Measurements from ENCODE around the gene JADE1.

JADE1 gene

DNA sequence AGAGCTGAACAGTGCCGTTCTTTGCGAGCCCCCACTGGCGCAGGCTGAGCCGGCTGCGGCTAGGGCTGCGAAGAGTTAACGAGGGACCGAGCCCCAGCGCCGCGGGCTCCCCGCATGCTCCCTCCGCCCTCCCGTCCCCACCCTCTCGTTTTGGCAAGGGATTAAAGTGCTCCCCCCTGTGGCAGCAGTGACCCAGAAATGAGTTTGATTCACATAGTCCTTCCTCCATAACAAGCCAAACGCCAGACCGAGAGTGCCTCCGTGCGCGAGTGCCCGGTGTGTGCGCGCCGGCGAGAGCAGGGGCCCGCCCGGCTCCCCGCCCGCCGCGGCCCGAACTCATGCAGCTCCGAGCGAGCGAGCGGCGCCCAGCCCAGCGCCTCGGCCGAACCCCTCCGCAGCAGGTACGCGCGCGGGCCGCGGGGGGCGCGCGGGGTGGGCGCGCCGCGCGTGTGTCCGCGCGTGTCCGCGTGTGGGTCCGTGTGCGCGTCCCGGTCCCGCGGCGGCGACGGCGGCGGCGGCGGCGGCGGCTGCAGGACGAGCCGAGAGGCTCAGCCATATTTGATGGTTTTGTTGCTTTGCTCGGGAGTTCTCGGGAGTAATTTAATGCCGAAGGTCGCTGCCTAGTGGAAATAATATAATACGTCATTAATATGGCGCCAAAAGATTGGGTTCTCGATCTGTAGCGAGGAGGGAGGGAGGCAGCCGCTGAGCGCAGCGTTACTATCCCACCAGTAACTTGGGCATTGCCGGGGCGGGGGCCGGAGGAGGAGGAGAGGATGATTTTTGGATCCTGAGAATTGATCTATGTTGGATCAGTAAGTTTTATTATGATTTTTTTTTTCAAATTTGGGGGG, at the start of gene JADE1:
Gene JADE1, plus strand, starts transcription at position 224 of the 854 bp plus-strand sequence. CDS start 22,059 bp downstream, outside the sequence.
- peak; percentile 97 for DNase-seq

DNA sequence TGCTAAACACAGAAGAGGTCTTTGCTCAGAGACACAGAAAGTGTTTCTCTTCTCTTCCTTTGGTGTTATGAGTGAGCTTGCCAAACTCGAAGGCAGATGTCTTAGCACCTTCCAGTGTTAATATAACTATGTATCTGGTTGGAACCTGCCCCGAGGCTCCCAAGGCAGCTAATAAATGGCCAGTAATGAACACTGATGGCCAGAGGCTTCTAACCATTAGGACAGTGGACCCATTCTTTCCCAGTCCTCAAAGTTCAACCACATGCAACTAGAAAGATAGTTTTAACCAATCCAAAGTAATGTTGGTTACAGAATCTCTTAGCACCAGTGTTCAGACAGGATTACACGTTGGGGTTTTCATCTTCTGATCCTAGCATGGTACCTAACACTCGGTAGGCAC, 42.7 kb upstream of the JADE1 start:
- DNase-seq = no peak

DNA sequence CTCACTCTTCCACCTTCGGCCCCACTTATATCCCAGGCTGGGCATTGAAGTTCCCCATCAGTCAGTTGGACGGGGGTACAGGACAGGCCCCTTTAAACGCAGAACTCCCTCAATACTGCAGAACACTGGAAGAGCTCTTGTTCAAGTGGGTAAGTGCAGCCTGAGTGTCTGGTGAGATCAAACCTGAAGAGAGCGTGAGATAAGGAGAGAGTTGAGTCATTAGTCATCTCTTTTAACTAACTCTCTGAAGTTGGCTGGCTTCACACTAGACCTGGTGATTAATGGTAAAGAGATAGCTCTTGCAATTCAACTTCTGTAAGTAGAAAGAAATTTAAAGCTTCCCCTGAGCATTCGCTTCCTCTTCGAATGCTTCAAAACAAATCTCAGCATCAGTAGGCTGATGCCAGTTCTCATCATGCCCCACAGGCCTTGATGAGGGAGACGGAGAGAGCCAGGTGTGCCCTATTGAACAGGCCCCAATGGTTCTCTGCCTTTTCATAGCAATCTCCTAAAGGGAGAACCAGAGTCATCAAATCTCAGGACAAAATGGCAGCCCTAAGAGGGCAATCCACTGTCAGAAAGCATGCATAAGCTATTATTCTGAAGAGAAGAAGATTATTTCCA, 41.0 kb upstream of the JADE1 start:
- DNase-seq = peak; percentile 66

DNA sequence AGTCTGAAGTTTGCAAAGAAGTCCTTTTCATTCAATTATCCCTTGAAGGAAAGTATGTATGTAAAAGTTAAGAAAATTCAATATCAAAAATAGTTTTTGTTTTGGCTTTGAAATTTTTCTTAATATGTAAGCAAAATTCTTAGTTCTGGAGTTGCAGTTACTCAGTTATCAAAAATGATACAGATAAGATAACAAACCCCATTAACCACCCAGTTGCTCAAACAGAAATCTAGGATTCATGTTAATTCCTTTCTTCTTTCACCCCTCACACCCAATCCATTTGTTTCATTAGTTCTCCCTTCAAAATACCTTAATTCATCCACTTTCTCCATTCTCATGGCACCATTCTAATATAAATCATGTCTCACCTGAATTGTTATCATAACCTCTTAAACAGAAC, 40.5 kb upstream of the JADE1 start:
- DNase-seq = no peak

DNA sequence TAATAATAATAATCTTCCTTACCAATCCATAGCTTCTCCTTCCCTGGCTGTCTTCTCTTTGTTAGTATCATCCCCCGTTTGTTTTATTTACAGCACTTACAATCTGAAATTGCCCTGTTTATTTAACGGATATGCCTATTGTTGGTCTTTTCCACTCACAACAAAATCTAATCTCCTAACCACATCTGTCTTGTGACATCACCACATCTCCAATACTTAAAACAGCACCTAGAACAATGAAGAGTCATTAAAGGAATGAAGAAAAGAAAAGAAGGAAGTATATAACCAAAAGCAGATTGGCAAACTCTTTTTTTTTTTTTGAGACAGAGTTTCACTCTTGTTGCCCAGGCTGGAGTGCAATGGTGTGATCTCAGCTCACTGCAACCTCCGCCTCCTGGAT, 38.7 kb upstream of the JADE1 start:
- peak; percentile 42 for DNase-seq

DNA sequence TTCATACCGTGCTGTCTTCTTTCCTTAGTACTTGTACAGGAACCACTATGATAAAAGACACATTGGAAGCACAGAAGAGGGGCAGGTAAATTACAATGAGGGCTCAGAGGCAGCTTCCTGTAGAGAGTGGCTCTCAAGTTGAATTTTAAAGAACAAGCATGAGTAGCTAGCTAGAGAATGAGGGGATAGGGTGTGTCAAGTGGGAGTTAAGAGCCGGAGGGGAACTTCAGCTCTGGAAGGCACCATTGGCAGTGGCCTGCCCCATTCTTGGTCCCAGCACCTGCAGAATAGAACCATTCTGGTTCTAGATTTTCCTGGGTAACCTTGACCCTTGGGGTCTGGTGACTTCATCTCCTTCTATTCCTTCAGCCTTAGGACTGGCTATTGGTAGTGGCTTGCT, 34.0 kb upstream of the JADE1 start:
- no peak for DNase-seq

DNA sequence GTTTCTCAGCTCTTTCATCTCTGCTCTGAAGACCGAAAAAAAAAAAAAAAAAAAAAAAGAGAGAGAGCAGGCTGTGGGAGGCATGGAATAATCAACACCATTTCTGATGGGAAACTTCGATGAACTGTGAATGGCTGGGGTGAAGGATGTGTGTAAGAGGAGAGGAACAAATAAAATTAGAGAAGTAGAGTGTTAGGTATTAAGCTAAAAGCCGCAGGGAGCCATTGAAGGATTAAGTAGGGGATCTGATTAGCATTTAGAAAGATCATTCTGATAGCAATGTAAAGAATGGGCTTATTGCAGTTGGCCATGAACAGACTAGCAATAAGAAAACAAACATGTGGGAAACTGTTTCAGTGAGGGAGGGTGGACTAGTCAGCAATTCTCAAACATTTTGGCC, 33.6 kb upstream of the JADE1 start:
- no peak for DNase-seq

DNA sequence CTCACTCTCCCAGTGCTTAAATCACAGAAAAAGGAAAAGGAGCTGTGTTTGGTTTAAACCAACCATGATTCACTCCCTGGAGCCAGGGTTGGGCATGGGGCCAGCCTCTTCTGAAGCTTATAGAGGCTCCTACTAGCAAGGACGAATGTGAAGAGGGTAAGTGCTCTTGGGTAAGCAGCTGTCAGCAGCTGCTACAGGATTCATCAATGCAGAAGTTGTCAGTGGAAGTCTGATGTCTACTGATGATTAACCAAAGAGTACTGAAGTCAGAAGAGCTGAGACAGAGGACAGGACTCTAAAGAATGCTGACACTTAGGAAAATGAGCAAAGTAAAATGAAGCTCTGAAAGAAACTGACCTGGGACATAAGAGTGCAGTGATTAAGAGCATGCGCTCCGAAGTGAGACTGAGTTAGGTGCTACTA, 32.7 kb upstream of the JADE1 start:
- DNase-seq = no peak

DNA sequence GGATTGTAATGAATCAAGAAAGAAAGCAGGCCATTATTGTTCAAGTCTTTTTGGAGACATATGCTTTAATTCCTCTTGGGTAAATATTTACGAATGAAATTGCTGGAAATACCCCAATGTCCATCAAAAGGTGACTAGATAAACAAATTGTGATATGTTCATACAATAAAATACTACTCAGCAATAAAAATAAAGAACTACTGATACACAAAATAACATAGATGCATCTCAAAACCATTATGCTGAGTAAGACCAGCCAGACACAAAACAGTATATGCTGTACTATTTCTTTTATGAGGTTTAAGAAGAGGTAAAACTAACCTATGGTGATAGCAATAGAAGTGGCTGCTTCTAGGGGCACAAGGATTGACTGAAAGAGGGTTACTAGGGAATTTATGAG, 28.8 kb upstream of the JADE1 start:
- DNase-seq = no peak

DNA sequence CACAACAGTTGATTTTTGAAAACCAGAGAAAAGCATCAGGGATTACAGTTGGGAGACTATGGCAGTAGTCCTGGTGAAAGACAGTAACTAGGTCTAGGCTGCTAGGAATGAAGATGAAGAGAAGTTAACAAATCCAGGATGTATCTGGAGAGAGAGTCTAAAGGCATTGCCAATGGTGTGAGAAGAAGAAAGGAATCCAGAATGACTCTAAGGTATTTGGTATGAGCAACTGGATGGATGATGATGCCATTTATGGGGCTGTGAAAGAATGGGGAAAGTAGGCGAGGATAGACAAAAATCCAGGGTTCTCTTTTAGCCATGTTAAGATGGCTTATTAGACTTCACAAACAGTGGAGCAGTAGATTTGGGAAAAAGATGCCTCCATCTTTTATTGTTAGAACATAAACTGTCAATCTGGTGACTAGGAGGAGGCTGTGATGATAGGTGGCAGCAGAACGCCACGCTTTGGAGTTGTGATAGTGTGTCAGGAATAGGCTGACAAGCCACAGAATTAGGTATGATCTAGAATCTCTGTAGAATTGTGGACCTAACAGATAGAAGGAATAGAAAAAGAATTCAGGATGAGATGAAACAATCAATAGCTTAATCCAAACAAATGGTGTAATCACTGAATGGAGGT, 27.3 kb upstream of the JADE1 start:
- peak; percentile 57 for DNase-seq

DNA sequence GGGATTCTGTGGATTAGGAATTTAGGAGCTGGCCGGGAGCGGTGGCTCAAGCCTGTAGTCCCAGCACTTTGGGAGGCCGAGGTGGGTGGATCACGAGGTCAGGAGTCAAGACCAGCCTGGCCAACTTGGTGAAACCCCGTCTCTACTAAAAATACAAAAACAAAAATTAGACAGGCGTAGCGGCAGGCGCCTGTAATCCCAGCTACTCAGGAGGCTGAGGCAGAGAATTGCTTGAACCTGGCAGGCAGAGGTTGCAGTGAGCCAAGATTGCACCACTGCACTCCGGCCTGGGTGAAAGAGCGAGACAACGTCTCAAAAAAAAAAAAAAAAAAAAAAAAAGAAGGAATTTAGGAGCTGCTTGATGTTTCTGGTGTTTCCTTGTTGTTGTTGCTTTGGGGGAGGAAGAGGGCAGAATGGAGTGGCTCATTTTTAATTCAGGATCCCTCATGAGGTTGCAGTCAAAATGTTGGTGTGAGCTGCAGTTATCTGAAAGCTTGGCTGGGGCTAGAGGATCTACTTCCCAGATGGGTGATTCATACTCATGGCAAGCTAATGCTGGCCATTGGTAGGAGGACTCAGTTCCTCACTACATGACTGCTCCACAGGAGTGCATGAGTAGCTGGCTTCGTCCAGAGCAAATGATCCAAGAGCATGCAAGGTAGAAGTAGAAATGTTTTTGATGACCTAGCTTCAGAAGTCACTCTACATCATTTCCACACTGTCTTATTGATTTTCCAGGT, 26.5 kb upstream of the JADE1 start:
- no peak for DNase-seq

DNA sequence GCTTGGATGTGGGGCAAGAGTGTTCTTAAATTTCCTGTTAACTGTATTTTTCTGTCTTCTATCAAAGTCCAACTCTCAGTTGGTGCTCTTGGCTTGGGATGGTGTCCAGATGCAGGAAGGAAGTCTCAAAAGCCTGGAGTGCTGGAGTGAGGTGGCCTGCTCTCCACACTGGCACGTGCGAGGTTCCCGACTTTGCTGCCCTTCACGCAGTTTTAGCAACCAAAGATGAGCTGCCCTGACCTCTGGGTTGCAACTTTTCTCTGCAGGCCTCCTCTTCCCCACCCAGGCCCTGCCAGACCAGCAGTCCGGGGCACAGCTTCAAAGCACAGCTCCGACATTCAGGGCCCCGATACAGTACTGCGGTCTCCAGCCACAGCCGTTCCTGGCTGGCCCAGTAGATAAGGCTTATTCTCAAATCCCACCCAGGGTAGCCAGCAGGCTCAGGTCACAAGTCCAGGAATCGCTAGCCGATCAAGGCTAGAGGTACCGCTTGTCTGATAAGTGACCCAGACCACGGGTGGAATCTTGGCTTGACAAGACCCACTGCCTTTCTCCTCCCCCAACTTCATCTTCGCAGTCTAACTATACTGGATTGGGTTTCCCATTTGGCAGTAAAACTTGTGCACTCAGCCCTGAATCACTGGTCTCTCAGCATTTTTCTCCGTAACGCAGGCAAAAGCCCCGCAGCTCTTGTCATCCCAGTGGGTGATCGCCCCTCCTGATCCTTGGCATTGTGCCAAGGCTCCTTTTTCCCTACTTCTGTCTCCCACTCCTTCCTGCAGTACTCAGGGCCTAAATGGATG, 21.8 kb upstream of the JADE1 start:
- DNase-seq = peak; percentile 84

DNA sequence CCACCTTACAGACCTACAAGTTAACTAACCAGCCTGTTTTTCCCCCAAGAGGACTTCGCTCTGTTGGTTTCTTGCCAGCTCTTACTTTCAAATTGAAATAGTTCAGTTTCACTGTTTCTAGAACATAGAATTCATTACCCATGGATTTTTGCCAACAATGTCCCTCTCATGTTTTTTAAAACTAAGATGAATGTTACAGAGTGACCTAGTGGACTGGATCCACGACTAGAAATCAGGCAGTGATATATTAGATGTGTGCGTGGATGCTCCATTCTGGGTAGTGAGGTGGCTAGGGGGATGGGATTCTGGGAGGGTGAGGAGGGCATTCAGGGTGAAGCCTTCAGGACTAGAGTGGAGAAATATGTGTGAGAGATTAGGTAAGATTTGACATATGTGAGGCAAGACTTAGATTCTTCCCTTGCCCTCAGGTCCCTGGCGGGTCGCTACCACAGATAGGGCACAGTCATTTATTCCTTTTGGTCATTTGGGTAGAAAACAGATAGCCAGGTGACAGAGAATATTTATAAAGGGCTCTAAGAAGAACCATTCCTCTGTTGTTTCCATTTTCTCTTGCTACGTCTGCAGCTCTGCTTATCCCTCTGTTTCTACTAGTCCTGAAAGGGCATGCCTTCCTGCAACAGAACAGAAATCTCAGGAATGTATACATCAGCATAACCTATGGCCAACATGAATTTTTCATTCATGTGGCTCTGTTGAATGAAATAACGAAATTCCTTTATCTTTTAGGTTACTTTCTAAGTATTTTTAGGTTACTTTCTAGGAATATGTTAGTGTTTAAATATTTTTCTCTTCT, 15.4 kb upstream of the JADE1 start:
- DNase-seq = peak; percentile 20

DNA sequence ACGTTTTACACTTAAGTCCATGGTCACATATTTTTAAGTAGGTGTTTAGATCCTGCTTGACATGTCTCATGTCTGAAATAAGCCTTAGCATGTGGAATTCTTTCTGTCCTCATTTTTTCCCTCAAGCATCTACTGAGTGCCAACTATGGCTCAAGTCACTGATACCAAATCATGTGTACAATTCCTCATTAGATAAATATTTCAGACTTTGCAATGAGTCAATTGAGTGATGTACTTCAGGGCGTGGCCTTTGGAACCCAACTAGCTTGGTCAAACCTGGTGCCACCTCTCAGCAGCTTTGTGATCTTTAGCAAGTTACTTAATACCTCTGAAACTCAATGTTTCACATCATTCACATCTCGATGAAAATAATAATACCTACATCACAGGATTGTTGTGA, 12.6 kb upstream of the JADE1 start:
- no peak for DNase-seq

DNA sequence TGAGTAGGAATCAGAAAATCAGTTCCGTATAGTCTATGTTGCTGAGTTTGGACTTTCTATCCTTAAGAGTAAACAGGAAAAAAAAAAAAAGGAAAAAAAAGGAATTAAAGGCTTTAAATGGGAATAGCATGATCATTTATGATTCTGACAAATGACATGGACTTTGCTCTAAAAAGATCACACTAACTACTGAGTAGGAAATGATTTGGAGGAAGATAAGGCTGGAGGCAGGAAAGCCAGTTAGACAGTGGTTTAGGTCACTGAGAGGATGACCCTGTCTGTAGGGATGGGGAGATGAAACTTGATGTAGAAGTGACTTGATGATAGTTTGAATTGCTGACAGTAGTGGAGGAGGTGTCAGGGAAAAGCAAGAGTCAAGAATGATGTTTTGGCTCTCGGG, 9.2 kb upstream of the JADE1 start:
- no peak for DNase-seq

DNA sequence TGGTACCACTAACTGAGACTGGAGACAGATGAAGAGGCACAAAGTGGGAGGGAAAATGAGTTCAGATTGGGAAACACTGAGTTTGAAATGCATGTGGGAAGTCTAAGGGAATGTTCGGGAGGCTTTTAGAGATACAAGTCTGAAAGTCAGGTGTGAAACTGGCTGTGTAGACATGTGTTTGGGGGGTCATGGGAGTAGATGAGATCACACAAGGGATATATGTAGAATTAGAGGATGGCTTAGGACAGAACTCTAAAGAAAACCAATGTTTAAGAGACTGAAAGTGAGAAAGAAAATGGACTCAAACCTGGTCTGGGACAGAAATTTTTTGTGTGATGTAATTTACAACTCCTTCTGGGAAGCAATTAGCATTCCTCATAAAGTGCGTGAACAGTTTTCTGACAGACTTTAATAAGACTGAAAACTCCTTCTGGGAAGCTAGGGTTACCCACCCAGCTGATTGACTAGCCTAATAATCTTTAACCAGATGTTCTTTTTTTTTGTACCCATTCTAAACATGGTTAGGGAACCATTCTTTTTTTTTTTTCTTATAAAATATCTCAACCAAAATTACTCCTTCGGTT, 8.7 kb upstream of the JADE1 start:
- DNase-seq = no peak

DNA sequence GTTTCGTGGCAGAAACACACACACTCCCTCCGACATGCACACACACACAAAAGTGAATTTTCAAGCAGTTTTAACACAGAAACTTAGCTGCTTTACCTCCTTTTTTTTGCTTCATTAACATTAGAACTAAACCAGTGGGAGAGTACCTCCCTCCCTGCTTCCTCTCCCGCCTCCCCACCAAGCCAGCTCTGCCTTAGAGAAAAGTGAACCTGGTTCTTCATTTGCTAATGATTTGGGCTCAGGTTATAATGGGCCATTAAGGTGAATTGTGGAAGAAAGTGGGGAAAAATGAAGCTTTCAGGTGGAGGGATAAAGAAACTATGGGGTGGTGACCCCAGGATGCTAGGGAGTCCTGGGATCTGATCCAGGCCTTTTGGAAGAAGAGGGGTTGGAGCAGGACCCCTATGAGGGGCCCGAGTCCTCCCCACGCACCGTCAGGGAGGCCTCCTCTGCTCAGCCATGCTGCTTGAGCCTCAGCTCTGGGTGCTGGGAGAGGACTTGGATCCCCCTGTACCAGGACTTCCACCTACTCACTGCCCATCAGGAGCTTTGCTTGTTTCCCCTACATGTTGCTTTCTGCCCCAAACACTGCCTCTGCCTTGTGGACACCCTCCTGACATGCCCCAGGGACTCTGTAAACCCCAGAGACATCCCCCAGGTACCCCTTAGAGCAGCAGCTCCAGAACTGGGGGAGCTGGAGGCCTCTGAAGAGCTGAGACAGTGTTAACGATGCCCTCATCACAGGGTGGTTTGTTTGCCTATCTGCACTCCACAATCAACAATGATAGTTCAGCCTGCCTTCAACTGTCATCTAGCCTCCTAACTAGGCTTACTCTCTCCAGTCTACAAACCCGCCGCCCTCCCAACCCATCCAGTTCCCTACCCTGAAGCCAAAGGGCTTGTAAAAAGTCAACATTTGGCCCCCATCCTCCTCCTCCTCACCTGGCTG, 6.5 kb upstream of the JADE1 start:
- no peak for DNase-seq

DNA sequence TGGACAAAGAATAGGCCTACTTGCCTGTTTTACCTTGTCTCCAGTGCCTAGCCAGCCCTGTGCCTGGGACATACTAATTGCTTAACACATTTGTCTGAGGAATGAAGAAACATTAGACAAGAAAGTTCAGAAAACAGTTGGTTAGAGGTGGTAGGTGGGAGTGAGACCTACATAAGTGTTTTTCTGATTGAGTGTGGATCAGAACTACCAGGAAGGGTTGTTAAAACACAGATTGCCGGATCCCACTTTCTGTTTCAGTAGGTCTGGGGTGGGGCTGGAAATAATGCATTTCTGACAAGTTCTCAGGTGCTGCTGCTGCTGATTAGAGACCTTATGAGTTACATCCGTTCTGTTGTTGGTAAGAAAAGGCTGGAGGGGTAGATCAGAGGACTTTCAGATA, 5.7 kb upstream of the JADE1 start:
- DNase-seq = no peak

DNA sequence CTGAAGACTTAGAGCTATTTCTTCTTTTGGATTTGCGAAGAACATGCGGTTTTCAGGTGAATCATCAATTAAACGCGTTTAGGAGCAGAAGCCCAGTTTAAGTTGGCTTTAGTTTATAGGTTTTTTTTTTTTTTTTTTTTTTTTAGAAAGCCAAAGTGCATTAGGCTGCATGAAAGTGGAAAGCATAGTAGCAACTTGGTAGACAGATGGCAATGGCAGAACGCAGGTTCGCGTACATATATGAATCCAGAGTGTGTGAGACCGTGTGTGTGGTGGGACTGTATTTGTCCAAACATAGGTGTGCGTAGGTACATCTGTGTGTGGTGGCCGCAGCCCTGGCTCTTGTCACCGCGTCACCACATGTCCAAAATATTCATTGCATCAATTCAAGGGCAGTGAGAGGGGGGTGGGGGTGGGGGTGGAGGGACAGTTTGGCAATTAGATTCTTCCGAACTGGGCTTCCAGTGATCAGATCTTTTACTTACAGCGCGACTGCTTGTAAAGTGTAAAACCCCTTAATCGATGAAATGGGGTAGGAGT, 901 bp downstream of the JADE1 start:
- DNase-seq = peak; percentile 66

All from hematopoietic multipotent progenitor cell treated with erythropoietin and hydrocortisone succinate and interleukin-3 and kit ligand, for 6 days (in vitro differentiated cells).